Cardiac fibroblast (primary cell): Measurements from ENCODE around the gene CD22.

ENCODE experiments used
- DNase-seq, 2 donors: peaks; one replicate each; pipeline versions ENCODE4 v3.0.0 to v3.0.0-alpha.2; 2010; ENCODE audit warnings: low read depth in 2 of 2
- H3K4me3 ChIP-seq, 2 donors: replicated peaks in 1 of 2; 1 replicate in 1 of 2; 2 replicates in 1 of 2; pipeline ENCODE4 v1.5.1; 2011; ENCODE audit warnings: low read depth in 2 of 2, low read length in 2 of 2, mild to moderate bottlenecking in 2 of 2, moderate library complexity in 1 of 2
- CTCF ChIP-seq: IDR thresholded peaks from one replicate; pipeline ENCODE4 v1.5.1; 2011; ENCODE audit warnings: low read depth, mild to moderate bottlenecking, low read length, inconsistent platforms

The CD22 gene

GRCh38 chr19:35318679-35319448, 10.1 kb upstream of the CD22 start:
- no peak for TF ChIP-seq CTCF
- peak; percentile 79 to 84 for DNase-seq
- no peak overlapping the region for H3K4me3 ChIP-seq

GRCh38 chr19:35320065-35320713, 8.8 kb upstream of the CD22 start:
- no peak overlapping the region for H3K4me3 ChIP-seq
- no peak for TF ChIP-seq CTCF
- no peak for DNase-seq

GRCh38 chr19:35321291-35321690, 7.7 kb upstream of the CD22 start:
- H3K4me3 ChIP-seq: no peak overlapping the region
- DNase-seq: no peak
- TF ChIP-seq CTCF: no peak

GRCh38 chr19:35322014-35322413, 7.0 kb upstream of the CD22 start:
- TF ChIP-seq CTCF: no peak
- DNase-seq: no peak
- no peak overlapping the region for H3K4me3 ChIP-seq

GRCh38 chr19:35327642-35328041, 1.3 kb upstream of the CD22 start:
- no peak for TF ChIP-seq CTCF
- no peak for DNase-seq
- no peak overlapping the region for H3K4me3 ChIP-seq

GRCh38 chr19:35329323-35329722, 336 bp downstream of the CD22 start:
- no peak for DNase-seq
- no peak for TF ChIP-seq CTCF
- no peak overlapping the region for H3K4me3 ChIP-seq
